K562 (cell line): ENCODE measurements around the gene KCNIP2.

ENCODE experiments used
- ETV6 ChIP-seq, 3 experiments: fragments of 150-350 bp in 1 of 3; sonication (generic) in 1 of 3; formaldehyde crosslinking in 1 of 3; IDR thresholded peaks; 2 replicates each; pipeline versions ENCODE4 v1.6.1 to v1.8.0; 2014 to 2022; ENCODE audit warnings: borderline replicate concordance in 2 of 3, low read depth in 2 of 3, antibody characterized with exemption in 1 of 3, low read length in 1 of 3, mild to moderate bottlenecking in 1 of 3, missing genetic modification reagents in 1 of 3
- HDAC2 ChIP-seq: fragments of 450-650 bp; IDR thresholded peaks from 2 replicates; pipeline ENCODE4 v1.6.1; 2016; ENCODE audit warnings: mild to moderate bottlenecking
- MEF2D ChIP-seq: conservative IDR thresholded peaks from 2 replicates; pipeline ENCODE4 v1.6.1; 2016; ENCODE audit warnings: low read depth, missing genetic modification characterization, missing compliant biosample characterization
- SMAD1 ChIP-seq: fragments of 150-350 bp; IDR thresholded peaks from 2 replicates; pipeline ENCODE4 v1.6.1; 2014; ENCODE audit warnings: low read length, low read depth; ENCODE audit not compliant: partially characterized antibody
- SMC3 ChIP-seq: conservative IDR thresholded peaks from 2 replicates; pipeline ENCODE4 v1.6.1; 2011; ENCODE audit warnings: low read depth, low read length, improper control_type of control experiment; ENCODE audit not compliant: insufficient read depth
- U2AF2 ChIP-seq: fragments of 200-400 bp; formaldehyde crosslinking; optimal IDR thresholded peaks from 2 replicates; pipeline ENCODE3; 2017; ENCODE audit warnings: low read depth, mild to moderate bottlenecking, low read length
- ZNF146 ChIP-seq: IDR thresholded peaks from one replicate; pipeline ENCODE4 v1.6.1; 2018; ENCODE audit warnings: missing compliant biosample characterization; ENCODE audit not compliant: unreplicated experiment
- TF ChIP-seq, protein P1 (sequence below), 3 experiments: IDR thresholded peaks in 2 of 3; conservative IDR thresholded peaks in 1 of 3; 2 replicates each; pipeline ENCODE4 v1.5.1; 2011 to 2012; ENCODE audit warnings: low read length in 3 of 3, mild to moderate bottlenecking in 3 of 3, control low read depth in 2 of 3, improper control_type of control experiment in 1 of 3, inconsistent platforms in 1 of 3, low read depth in 1 of 3, mixed read lengths in 1 of 3, moderate library complexity in 1 of 3; ENCODE audit not compliant: insufficient read depth in 2 of 3

DNA sequence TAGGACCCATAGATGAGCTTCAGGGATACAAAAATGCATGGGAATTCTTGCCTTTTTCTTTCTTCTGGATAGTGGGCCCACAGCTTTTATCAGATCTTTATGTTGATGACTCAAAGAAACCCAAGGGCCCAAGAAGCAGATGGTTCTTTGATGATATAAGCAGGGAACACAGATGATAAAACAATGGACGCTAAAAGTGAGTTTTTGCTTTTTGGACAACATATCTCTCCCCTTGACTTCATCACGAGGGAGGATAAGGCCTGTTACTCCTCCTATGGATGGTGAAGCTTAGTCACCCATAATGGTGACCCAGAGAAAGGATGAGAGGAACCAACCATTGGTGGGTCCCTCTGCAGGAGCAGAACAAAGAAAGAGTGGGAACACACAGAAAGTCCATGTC lies 18.9 kb downstream of the KCNIP2 start:
- TF ChIP-seq, protein P1, sequence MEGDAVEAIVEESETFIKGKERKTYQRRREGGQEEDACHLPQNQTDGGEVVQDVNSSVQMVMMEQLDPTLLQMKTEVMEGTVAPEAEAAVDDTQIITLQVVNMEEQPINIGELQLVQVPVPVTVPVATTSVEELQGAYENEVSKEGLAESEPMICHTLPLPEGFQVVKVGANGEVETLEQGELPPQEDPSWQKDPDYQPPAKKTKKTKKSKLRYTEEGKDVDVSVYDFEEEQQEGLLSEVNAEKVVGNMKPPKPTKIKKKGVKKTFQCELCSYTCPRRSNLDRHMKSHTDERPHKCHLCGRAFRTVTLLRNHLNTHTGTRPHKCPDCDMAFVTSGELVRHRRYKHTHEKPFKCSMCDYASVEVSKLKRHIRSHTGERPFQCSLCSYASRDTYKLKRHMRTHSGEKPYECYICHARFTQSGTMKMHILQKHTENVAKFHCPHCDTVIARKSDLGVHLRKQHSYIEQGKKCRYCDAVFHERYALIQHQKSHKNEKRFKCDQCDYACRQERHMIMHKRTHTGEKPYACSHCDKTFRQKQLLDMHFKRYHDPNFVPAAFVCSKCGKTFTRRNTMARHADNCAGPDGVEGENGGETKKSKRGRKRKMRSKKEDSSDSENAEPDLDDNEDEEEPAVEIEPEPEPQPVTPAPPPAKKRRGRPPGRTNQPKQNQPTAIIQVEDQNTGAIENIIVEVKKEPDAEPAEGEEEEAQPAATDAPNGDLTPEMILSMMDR (IDR thresholded peaks at IDR 0.05 in 2 of 3, conservative IDR thresholded peaks at IDR 0.05 in 1 of 3; ENCODE audit: insufficient read depth in 2 of 3, low read depth in 1 of 3, low read length in 3 of 3): no peak
- no peak for TF ChIP-seq U2AF2
- TF ChIP-seq SMAD1: no peak
- no peak for TF ChIP-seq HDAC2
- TF ChIP-seq ZNF146 (CRISPR knock-in tag): no peak
- TF ChIP-seq MEF2D (tag): no peak
- TF ChIP-seq ETV6 (IDR thresholded peaks at IDR 0.05; ENCODE audit: borderline replicate concordance in 1 of 2, low read depth in 2 of 2, low read length in 1 of 2): no peak
- no peak for TF ChIP-seq ETV6 (CRISPR knock-in tag; IDR thresholded peaks at IDR 0.05; ENCODE audit: borderline replicate concordance)
- no peak for TF ChIP-seq SMC3
